Measurements from ENCODE around the gene OR10AD1. TPM values are rescaled to one million over a fixed set of nuclear protein-coding genes. Genes with fewer than 3 reads are reported as not detected.

OR10AD1 gene
- total RNA-seq, 1 donor, result not detected

- H4K20me1 ChIP-seq (ENCODE audit: insufficient read depth, low read length), result no peaks in the 10 kb centered on the region
- H3K4me2 ChIP-seq (ENCODE audit: insufficient read depth, low read length), result peak overlapping the region; percentile 95
- H3K4me3 ChIP-seq (ENCODE audit: insufficient read depth, low read length), result peak overlapping the region; percentile 95
- peaks cover 12% of the 10 kb centered on the region for H3K27me3 ChIP-seq (ENCODE audit: insufficient read depth, low read length)
- peaks cover 3% of the 10 kb centered on the region for H3K9me3 ChIP-seq (ENCODE audit: low read depth, low read length)
- no peaks in the 10 kb centered on the region for H3K36me3 ChIP-seq (ENCODE audit: insufficient read depth, low read length)
- TF ChIP-seq, protein P1, sequence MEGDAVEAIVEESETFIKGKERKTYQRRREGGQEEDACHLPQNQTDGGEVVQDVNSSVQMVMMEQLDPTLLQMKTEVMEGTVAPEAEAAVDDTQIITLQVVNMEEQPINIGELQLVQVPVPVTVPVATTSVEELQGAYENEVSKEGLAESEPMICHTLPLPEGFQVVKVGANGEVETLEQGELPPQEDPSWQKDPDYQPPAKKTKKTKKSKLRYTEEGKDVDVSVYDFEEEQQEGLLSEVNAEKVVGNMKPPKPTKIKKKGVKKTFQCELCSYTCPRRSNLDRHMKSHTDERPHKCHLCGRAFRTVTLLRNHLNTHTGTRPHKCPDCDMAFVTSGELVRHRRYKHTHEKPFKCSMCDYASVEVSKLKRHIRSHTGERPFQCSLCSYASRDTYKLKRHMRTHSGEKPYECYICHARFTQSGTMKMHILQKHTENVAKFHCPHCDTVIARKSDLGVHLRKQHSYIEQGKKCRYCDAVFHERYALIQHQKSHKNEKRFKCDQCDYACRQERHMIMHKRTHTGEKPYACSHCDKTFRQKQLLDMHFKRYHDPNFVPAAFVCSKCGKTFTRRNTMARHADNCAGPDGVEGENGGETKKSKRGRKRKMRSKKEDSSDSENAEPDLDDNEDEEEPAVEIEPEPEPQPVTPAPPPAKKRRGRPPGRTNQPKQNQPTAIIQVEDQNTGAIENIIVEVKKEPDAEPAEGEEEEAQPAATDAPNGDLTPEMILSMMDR (IDR thresholded peaks at IDR 0.05; ENCODE audit: extremely low read depth, low read depth, low read length), result no peak
- peak; percentile 96 for DNase-seq (ENCODE audit: insufficient read length, low spot score, missing footprints)
- H2AFZ ChIP-seq (ENCODE audit: low read length), result peak overlapping the region; percentile 100
- no peaks in the 10 kb centered on the region for H3K79me2 ChIP-seq (ENCODE audit: insufficient read depth, low read length)
- H3K27ac ChIP-seq (ENCODE audit: low read depth, low read length), result peak overlapping the region; percentile 94
- H3K4me1 ChIP-seq (ENCODE audit: insufficient read depth, low read length), result peaks cover 26% of the 10 kb centered on the region
These were observed 5.0 kb downstream of the OR10AD1 start for GRCh38 chr12:48197971-48198671.

GRCh38 chr12:48197549-48197970, 5.5 kb downstream of the OR10AD1 start:
- H2AFZ ChIP-seq (ENCODE audit: low read length), result peak overlapping the region; percentile 100
- peak overlapping the region; percentile 42 for H3K27ac ChIP-seq (ENCODE audit: low read depth, low read length)
- H3K4me2 ChIP-seq (ENCODE audit: insufficient read depth, low read length), result peak overlapping the region; percentile 95
- peak overlapping the region; percentile 95 for H3K4me3 ChIP-seq (ENCODE audit: insufficient read depth, low read length)
- DNase-seq (ENCODE audit: insufficient read length, low spot score, missing footprints), result no peak
- H3K9me3 ChIP-seq (ENCODE audit: low read depth, low read length), result no peaks in the 10 kb centered on the region
- no peaks in the 10 kb centered on the region for H4K20me1 ChIP-seq (ENCODE audit: insufficient read depth, low read length)
- H3K79me2 ChIP-seq (ENCODE audit: insufficient read depth, low read length), result no peaks in the 10 kb centered on the region
- H3K36me3 ChIP-seq (ENCODE audit: insufficient read depth, low read length), result no peaks in the 10 kb centered on the region
- TF ChIP-seq, protein P1 (IDR thresholded peaks at IDR 0.05; ENCODE audit: extremely low read depth, low read depth, low read length), result peak; percentile 58
- peaks cover 26% of the 10 kb centered on the region for H3K4me1 ChIP-seq (ENCODE audit: insufficient read depth, low read length)
- peaks cover 12% of the 10 kb centered on the region for H3K27me3 ChIP-seq (ENCODE audit: insufficient read depth, low read length)

GRCh38 chr12:48194799-48195201, 8.3 kb downstream of the OR10AD1 start:
- DNase-seq (ENCODE audit: insufficient read length, low spot score, missing footprints), result no peak
- peaks cover 30% of the 10 kb centered on the region for H3K27me3 ChIP-seq (ENCODE audit: insufficient read depth, low read length)
- no peak overlapping the region for H3K27ac ChIP-seq (ENCODE audit: low read depth, low read length)
- H3K4me1 ChIP-seq (ENCODE audit: insufficient read depth, low read length), result peaks cover 26% of the 10 kb centered on the region
- no peaks in the 10 kb centered on the region for H3K79me2 ChIP-seq (ENCODE audit: insufficient read depth, low read length)
- no peak overlapping the region for H2AFZ ChIP-seq (ENCODE audit: low read length)
- H3K36me3 ChIP-seq (ENCODE audit: insufficient read depth, low read length), result no peaks in the 10 kb centered on the region
- TF ChIP-seq, protein P1 (IDR thresholded peaks at IDR 0.05; ENCODE audit: extremely low read depth, low read depth, low read length), result no peak
- peak overlapping the region; percentile 10 for H3K4me2 ChIP-seq (ENCODE audit: insufficient read depth, low read length)
- H3K9me3 ChIP-seq (ENCODE audit: low read depth, low read length), result no peaks in the 10 kb centered on the region
- H4K20me1 ChIP-seq (ENCODE audit: insufficient read depth, low read length), result no peaks in the 10 kb centered on the region
- no peak overlapping the region for H3K4me3 ChIP-seq (ENCODE audit: insufficient read depth, low read length)

DNA sequence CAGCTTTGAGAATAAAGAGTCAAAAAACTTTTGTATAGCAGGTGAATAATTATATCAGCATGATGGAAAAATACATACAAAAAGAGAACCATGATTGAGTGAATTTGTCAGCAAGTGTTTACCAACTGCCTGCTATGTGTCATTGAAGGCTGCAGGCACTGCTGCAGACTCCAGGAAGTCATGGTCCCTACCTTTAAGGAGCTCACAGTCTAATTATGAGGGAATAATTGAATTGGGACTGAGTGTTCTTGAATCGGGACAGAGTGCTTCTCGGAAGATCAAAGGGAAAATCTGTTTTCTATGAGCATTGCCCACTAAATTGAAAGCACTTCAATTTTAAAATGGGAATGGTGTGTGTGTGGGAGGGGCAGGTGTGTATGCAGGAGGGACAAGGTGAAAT, 9.5 kb downstream of the OR10AD1 start:
- no peak overlapping the region for H3K4me2 ChIP-seq (ENCODE audit: insufficient read depth, low read length)
- H2AFZ ChIP-seq (ENCODE audit: low read length), result no peak overlapping the region
- H4K20me1 ChIP-seq (ENCODE audit: insufficient read depth, low read length), result no peaks in the 10 kb centered on the region
- H3K36me3 ChIP-seq (ENCODE audit: insufficient read depth, low read length), result no peaks in the 10 kb centered on the region
- no peak for DNase-seq (ENCODE audit: insufficient read length, low spot score, missing footprints)
- no peak overlapping the region for H3K4me3 ChIP-seq (ENCODE audit: insufficient read depth, low read length)
- H3K9me3 ChIP-seq (ENCODE audit: low read depth, low read length), result no peaks in the 10 kb centered on the region
- peaks cover 24% of the 10 kb centered on the region for H3K4me1 ChIP-seq (ENCODE audit: insufficient read depth, low read length)
- H3K79me2 ChIP-seq (ENCODE audit: insufficient read depth, low read length), result no peaks in the 10 kb centered on the region
- TF ChIP-seq, protein P1 (IDR thresholded peaks at IDR 0.05; ENCODE audit: extremely low read depth, low read depth, low read length), result no peak
- H3K27ac ChIP-seq (ENCODE audit: low read depth, low read length), result no peak overlapping the region
- peaks cover 31% of the 10 kb centered on the region for H3K27me3 ChIP-seq (ENCODE audit: insufficient read depth, low read length)

All from osteoblast (primary cell).